ENCODE measurements around the gene DNM1L.

Gene DNM1L

GRCh38 chr12:32679091-32679919 lies at the start of gene DNM1L:
TSS of gene DNM1L (plus strand) at chr12:32679301. CDS start at chr12:32679364, 63 bp downstream.
- DNase-seq (ENCODE audit: low read depth), result peak; percentile 84

GRCh38 chr12:32641287-32641901 lies 37.7 kb upstream of the DNM1L start:
- no peak for DNase-seq (ENCODE audit: low read depth)

GRCh38 chr12:32644431-32644830 lies 34.7 kb upstream of the DNM1L start:
- no peak for DNase-seq (ENCODE audit: low read depth)

DNA sequence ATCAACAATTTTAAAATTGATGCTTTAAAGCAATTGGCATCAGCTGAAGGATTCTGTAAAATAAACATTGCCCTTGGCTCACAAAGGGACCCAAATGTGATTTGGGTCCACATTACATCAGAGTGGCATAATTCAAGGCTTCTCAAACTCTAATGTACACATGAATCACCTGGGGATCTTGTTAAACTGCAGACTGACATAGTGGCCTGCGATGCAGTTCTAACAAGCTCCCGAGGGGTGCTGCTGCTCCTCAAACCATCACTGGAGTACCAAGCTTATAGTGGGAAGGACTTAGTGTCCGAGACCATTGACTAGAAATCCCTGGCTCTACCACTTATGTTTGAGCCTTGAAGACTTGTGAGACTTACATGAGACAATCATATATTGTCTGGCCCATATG lies 31.8 kb upstream of the DNM1L start:
- DNase-seq (ENCODE audit: low read depth), result no peak

DNA sequence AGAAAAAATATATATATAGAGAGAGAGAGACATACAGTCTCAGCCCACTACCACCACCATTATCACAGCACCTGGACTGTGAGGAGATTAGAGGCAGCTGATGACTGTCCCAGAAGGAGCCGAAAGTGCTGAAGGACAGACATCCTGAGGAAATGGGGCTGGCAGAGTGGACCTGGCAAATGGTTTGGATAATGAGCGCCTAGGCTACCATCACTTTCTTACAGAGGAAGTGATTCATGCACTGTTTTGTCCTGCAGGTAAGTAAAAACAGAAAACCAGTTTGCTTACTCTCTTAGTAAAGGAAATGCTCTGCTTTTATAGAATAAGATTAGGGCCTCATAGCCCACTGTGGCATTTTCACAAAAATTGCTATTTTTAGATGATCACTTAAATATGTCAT lies 28.6 kb upstream of the DNM1L start:
- DNase-seq (ENCODE audit: low read depth), result no peak

DNA sequence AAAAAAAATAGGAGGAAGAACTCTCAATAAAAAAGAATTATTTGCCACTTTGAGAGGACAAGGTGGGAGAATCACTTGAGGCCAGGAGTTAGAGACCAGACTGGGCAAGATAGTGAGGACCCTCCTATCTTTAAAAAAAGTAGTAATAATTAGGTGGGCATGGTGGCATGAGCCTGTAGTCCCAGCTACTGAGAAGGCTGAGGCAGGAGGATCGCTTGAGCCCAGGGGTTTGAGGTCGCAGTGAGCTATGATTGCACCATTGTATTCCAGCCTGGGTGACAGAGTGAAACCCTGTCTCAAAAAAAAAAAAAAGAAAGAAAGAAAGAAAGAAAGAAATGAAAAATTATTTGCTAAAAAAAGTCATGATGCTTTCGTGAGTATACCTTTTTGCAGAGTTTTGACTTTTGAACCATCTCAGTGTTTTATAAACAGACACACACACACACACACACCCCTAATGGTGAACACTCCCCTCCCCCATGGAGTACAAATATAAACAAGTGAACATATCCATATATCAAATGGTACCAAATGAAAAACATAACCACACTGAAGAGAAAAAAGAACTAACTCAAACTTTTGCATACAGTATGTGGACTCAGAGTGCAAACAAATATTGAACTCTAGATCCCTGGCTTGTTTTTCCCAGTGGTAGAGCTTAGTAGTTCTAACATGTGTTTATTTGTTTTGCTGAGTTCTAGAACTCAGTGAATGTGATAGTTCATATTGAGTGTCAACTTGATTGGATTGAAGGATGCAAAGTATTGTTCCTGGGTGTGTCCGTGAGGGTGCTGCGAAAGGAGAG lies 27.7 kb upstream of the DNM1L start:
- no peak for DNase-seq (ENCODE audit: low read depth)

- DNase-seq (ENCODE audit: low read depth), result no peak
Measured at GRCh38 chr12:32651956-32652210, 27.2 kb upstream of the DNM1L start.

DNA sequence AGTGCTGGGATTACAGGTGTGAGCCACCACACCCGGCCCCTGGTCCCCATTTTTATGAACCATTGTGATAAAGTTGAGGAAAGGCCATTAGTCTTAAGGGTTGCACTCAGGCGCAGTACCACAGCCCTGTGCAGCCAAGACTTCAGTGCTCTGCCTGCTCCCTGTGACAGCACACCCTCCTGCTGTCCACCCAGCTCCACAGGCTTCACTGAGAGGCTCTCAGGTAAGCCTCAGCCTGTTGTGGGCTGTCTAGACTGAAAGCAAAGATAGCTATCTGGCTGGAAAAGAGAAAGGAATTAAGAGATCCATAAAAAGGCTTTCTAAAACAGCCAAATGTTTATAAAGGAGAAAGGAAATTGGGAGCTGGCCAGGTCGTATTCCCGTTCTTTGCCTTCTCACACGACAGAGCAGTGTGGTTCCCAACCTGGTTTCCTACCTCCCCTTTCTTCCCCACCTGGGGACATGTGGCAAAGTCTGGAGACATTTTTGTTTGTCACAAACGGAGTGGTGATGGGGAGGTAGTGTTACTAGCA lies 19.1 kb upstream of the DNM1L start:
- no peak for DNase-seq (ENCODE audit: low read depth)

DNA sequence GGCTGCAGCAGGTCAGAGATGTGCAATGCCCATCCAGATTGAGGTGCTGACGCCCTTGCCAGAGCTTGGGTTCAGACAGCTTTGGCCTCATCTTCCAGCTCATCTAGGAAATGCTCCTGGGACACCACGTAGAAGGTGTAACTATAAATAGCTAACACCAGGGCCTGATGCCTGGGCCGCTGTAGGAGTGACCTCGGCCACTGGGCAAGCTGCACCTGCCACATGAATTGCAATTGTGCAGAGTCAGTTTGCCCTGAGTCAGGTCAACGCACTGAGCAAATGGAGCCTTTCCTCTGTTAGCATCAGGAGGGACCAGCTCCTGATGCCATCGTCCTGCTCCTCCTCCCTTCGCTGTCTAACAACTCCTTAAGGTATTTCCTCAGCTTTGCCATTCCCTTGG lies 17.4 kb upstream of the DNM1L start:
- no peak for DNase-seq (ENCODE audit: low read depth)

DNA sequence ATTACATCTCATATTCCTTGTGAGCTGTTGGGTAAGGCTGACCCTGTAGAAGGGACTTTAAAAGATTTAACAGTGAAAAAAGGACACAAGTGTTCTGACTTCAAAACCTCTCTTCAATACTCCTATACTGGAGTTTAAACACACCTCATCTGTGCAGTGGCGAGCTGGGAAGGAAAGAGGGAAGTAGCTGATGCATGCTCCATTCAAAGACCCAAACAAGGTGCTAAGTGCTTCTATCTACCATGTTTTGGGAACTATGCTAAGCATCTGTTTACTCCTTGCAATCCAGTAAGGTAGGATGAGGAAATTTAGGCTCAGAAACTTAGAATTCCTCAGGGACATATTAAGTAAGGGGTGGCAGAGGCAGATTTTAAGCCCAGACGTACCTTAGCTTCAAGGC lies 16.4 kb upstream of the DNM1L start:
- DNase-seq (ENCODE audit: low read depth), result no peak

GRCh38 chr12:32666018-32666417 lies 13.1 kb upstream of the DNM1L start:
- DNase-seq (ENCODE audit: low read depth), result no peak

DNA sequence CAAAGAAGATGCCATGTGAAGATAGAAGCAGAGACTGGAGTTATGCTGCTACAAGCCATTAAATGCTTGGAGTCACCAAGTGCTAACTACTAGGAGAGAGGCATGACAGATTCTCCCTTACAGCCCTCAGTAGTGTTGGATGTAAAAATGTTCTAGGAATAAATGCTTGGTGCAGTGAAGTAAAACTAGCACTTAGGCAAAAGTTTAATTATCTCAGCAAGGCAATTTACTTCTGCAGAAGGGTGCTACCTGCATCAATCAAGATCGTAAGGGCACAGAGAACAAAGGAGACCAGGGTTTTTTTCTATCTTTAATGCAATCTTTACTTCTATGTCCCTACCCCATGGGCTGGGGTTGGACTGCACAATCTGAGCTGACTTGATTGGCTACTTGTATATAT lies 9.5 kb upstream of the DNM1L start:
- no peak for DNase-seq (ENCODE audit: low read depth)

DNA sequence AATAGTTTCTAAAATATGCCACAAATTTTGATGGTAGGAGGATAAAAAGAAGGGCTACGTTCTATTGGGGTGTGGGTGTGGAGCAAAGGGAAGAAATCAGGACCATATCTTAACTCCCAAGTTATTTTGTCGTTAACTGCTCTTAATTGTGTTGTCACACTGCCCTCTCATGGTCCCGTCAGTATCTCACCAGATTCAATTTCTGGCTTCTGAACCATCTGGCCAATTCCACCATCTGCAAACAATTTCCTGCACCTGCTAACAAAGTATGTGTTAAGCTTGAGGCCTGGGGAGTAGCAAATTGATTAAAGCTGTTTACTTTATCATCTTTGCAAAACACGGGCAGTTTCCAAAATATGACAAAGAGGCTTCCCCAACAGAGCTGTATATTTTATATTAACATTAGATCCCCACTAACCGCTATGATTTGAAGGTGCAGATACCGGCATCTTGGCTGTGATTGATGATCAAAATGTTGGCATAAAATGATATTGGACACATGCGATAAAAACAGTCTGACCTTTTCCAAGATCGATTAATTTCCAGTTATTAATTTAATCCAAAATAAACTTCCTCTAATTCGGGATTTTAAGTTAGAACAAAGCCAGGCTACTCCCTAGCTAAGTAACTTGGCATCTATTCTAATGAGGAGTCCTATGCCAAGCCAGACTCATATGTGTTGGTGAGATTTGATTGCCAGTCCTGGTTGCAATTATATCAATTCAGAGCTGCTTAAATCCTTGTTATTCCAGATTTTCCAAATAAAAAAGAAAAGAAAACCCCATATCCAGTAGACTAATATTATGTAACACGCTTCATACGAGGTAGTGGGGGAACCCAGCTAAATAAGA lies 6.9 kb upstream of the DNM1L start:
- no peak for DNase-seq (ENCODE audit: low read depth)

- DNase-seq (ENCODE audit: low read depth), result no peak
Measured at GRCh38 chr12:32679920-32680237, 778 bp downstream of the DNM1L start.

- no peak for DNase-seq (ENCODE audit: low read depth)
Measured at GRCh38 chr12:32680787-32681186, 1.7 kb downstream of the DNM1L start.

DNA sequence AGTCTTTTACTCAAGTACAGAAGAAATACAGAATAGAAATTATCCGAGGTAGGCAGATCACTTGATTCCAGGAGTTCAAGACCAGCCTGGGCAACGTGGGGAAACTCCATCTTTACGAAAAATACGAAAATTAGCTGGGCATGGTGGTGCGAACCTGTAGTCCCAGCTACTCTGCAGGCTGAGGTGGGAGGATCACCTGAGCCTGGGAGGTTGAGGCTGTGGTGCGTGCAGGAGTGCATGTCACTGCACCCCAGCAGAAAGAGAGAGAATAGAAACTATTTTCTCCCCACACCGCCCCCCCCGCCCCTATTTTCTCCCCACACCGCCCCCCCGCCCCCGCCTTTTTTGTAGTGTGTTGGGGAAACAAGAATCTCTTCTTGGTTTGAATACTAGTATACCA lies 2.2 kb downstream of the DNM1L start:
- no peak for DNase-seq (ENCODE audit: low read depth)

GRCh38 chr12:32686340-32686739 lies 7.2 kb downstream of the DNM1L start:
- no peak for DNase-seq (ENCODE audit: low read depth)

- DNase-seq (ENCODE audit: low read depth), result no peak
Measured at GRCh38 chr12:32688786-32689185, 9.7 kb downstream of the DNM1L start.

- no peak for DNase-seq (ENCODE audit: low read depth)
Measured at GRCh38 chr12:32690927-32691326, 11.8 kb downstream of the DNM1L start.

GRCh38 chr12:32692358-32692757 lies 13.3 kb downstream of the DNM1L start:
- no peak for DNase-seq (ENCODE audit: low read depth)

GRCh38 chr12:32693036-32693435 lies 13.9 kb downstream of the DNM1L start:
- no peak for DNase-seq (ENCODE audit: low read depth)

DNA sequence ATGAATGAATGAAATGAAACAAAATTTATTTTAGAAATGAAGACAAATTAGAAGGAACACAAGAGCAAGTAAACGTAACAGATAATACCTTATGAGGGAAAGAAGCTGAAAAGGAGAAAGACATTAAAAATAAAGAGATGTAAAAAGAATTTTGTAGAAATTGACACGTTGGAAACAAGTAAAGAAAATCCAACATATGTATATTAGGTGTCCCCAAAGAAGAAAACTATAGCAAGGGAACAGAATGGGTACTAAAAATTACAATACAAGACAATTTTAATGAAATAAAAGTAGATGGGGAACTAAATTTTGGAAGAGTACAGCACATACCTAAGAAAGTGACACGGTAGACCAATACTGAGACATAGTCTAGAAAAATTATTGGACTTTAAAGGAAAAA lies 16.7 kb downstream of the DNM1L start:
- no peak for DNase-seq (ENCODE audit: low read depth)
